ENCODE measurements around the gene CCND3. TPM values are rescaled to one million over a fixed set of nuclear protein-coding genes. Genes with fewer than 3 reads are reported as not detected.

CCND3 gene
- total RNA-seq, 1 donor from 2014 or later, result 62.9 TPM

- DNase-seq (ENCODE audit: low spot score) (no peak), ATAC-seq (peak; percentile 36)
- intact Hi-C loops (cut with DNase I), result loop anchor here (5.0 to 10.0 kb wide), 2 partner anchors 108 to 150 kb away; partner anchors contain the start of genes PRICKLE4 and TOMM6
Observed at GRCh38 chr6:41934278-41935192, 7.1 kb downstream of the CCND3 start.

GRCh38 chr6:41932378-41932777 lies 9.2 kb downstream of the CCND3 start:
- DNase-seq (ENCODE audit: low spot score) (no peak), ATAC-seq (no peak)
- intact Hi-C loops (cut with DNase I), result loop anchor here (10.0 kb wide), 1 partner anchor 148 kb away; the partner anchor contains the start of genes PRICKLE4 and TOMM6

- DNase-seq (ENCODE audit: low spot score) (no peak), ATAC-seq (no peak)
- intact Hi-C loops (cut with DNase I), result loop anchor here (10.0 kb wide), 1 partner anchor 147 kb away; the partner anchor contains the start of genes PRICKLE4 and TOMM6
Observed at GRCh38 chr6:41931792-41932191, 9.8 kb downstream of the CCND3 start.

GRCh38 chr6:41929924-41930323 lies 11.7 kb downstream of the CCND3 start:
- intact Hi-C loops (cut with DNase I), result loop anchor here (10.0 kb wide), 1 partner anchor 145 kb away; the partner anchor contains the start of genes PRICKLE4 and TOMM6
- DNase-seq (ENCODE audit: low spot score) (no peak), ATAC-seq (no peak)

- ATAC-seq (no peak), DNase-seq (ENCODE audit: low spot score) (no peak)
- intact Hi-C loops (cut with DNase I), result no loop called here
Observed at GRCh38 chr6:41927253-41927652, 14.4 kb downstream of the CCND3 start.

- intact Hi-C loops (cut with DNase I), result no loop called here
- DNase-seq (ENCODE audit: low spot score), result no peak
- ATAC-seq, result no peak
Observed at GRCh38 chr6:41922154-41922553, 19.5 kb downstream of the CCND3 start.

GRCh38 chr6:41921712-41921998 lies 20.0 kb downstream of the CCND3 start:
- ATAC-seq (peak; percentile 11), DNase-seq (ENCODE audit: low spot score) (no peak)
- intact Hi-C loops (cut with DNase I), result no loop called here

GRCh38 chr6:41920921-41921711 lies 20.5 kb downstream of the CCND3 start, which contains the start of the genes BYSL and MED20:
BYSL (plus strand) TSS chr6:41921499; CDS start chr6:41921563, 64 bp downstream.
MED20 (minus strand) TSS chr6:41921139; CDS start chr6:41921018, 121 bp downstream.
- intact Hi-C loops (cut with DNase I), result no loop called here
- DNase-seq (ENCODE audit: low spot score) (peak; percentile 96), ATAC-seq (peak; percentile 99)

- no peak for DNase-seq (ENCODE audit: low spot score)
- ATAC-seq, result no peak
- intact Hi-C loops (cut with DNase I), result no loop called here
Observed at GRCh38 chr6:41917528-41917927, 24.1 kb downstream of the CCND3 start.

GRCh38 chr6:41914869-41915530 lies 26.6 kb downstream of the CCND3 start:
- ATAC-seq, result no peak
- no peak for DNase-seq (ENCODE audit: low spot score)
- intact Hi-C loops (cut with DNase I), result no loop called here

- intact Hi-C loops (cut with DNase I), result no loop called here
- DNase-seq (ENCODE audit: low spot score) (no peak), ATAC-seq (no peak)
Observed at GRCh38 chr6:41914343-41914742, 27.3 kb downstream of the CCND3 start.

GRCh38 chr6:41909727-41910126 lies 31.9 kb downstream of the CCND3 start:
- intact Hi-C loops (cut with DNase I), result no loop called here
- DNase-seq (ENCODE audit: low spot score), result no peak
- ATAC-seq, result no peak

- intact Hi-C loops (cut with DNase I), result no loop called here
- DNase-seq (ENCODE audit: low spot score) (no peak), ATAC-seq (no peak)
Observed at GRCh38 chr6:41901882-41902519, 39.6 kb downstream of the CCND3 start.

GRCh38 chr6:41900861-41901260 lies 40.7 kb downstream of the CCND3 start:
- no peak for ATAC-seq
- no peak for DNase-seq (ENCODE audit: low spot score)
- intact Hi-C loops (cut with DNase I), result no loop called here

GRCh38 chr6:41896281-41896680 lies 45.3 kb downstream of the CCND3 start:
- DNase-seq (ENCODE audit: low spot score) (no peak), ATAC-seq (no peak)
- intact Hi-C loops (cut with DNase I), result no loop called here

GRCh38 chr6:41895300-41896233 lies 46.0 kb downstream of the CCND3 start, which contains the start of gene USP49:
USP49 (minus strand) TSS chr6:41895375; CDS start chr6:41806983, 88,392 bp downstream.
- intact Hi-C loops (cut with DNase I), result no loop called here

More at GRCh38 chr6:41895300-41896233, 46.0 kb downstream of the CCND3 start, which contains the start of gene USP49:
- ATAC-seq, result peak; percentile 99
- peak; percentile 93 for DNase-seq (ENCODE audit: low spot score)

Data from sciatic nerve (tissue), 2 donors.